GM12801 (cell line): ENCODE results near the gene CLPSL2.

ENCODE experiments used
- CTCF ChIP-seq: IDR thresholded peaks from one replicate; pipeline ENCODE4 v1.5.1; 2011; ENCODE audit warnings: control low read depth; ENCODE audit not compliant: insufficient read length; ENCODE audit errors: extremely low read depth

CLPSL2 gene

DNA sequence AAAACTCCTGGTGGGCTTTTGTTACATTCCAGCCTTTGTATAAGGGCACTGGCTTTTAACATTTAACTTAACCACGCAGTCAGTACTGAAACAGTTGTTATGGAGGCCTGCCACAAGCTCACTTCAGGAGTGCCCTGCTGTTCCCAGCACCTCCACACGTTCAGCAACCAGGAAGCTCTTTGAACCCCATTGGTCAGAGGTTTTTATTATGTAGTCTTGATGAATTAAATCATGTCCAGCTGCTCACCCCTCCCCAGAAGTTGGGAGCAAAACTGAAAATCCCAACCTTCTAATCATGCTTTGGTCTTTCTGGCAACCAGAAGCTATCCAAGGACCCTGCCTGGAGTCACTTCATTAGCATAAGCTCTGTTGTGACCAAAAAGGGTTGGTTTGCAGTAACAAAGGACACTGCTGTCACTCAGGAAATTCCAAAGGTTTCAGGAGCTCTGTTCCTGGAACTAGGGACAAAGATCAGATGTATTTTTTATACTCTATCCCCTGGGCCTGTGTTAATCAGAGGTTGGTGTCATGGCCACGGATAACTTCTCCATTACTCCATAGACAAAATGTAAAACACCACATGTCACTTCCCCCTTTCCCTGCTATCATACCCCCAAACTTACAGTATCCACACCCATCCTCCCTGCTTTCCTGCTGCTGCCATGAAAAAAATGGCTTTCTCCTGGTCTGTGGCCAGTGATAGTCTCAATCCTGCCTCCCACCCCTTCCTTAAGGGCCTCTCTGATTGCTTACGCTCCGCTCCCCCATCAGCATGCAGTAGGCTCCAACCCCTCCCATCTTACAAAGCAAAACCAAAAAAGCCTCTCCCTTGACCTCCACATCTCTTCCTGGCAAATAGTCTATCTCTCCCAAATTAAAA lies 36.5 kb upstream of the CLPSL2 start:
- TF ChIP-seq CTCF: no peak

- no peak for TF ChIP-seq CTCF
Measured at GRCh38 chr6:35742842-35743241, 33.6 kb upstream of the CLPSL2 start.

DNA sequence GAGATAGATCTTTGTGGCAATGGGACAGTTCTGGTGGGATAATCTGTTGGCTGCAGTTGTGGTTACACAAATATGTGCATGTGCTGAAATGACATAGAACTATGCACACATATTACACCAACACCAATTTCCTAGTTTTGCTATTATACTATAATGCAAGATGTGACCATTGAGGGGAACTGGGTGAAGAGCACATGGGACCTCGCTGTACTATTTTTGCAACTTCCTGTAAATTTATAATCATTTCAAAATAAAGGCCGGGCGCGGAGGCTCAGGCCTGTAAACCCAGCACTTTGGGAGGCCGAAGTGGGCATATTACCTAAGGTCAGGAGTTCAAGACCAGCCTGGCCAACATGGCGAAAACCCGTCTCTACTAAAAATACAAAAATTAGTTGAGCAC lies 30.9 kb upstream of the CLPSL2 start:
- TF ChIP-seq CTCF: no peak

DNA sequence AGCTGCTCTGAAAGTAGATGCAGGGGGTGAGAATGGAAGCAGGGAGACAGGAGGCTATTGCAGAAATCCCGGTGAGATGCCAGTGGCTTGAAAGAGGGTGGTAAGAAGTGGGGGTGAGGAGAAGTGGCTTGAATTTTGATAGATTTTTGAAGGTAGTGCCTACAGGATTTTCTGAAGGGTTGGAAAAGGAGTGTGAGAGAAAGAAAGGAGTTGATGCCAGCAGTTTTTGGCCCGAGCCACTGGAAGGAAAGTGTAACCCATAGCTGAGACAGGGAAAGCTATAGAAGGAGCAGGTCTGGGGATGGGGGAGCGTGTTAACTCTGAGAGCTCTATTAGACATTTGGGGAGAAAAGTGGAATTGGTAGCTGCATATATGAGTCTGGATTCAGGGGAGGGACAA lies 29.9 kb upstream of the CLPSL2 start:
- no peak for TF ChIP-seq CTCF

GRCh38 chr6:35747877-35748276 lies 28.5 kb upstream of the CLPSL2 start:
- no peak for TF ChIP-seq CTCF

DNA sequence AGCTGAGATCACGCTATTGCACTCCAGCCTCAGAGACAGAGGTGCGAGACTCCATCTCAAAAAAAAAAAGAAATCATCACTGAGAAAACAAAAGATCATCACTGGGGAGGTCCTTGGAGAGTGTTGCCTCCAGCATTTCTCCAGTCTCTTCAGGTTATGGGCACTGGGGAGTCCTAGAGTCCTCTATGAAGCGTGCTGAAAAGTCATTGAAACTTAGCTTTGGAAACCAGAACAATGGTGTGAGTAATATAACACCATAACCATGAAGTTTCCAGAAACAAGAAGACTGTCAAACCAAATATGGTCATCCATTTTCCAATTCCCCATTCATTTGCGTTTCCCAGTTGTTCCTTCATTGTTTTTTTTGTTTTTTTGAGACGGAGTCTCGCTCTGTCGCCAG lies 25.8 kb upstream of the CLPSL2 start:
- no peak for TF ChIP-seq CTCF

DNA sequence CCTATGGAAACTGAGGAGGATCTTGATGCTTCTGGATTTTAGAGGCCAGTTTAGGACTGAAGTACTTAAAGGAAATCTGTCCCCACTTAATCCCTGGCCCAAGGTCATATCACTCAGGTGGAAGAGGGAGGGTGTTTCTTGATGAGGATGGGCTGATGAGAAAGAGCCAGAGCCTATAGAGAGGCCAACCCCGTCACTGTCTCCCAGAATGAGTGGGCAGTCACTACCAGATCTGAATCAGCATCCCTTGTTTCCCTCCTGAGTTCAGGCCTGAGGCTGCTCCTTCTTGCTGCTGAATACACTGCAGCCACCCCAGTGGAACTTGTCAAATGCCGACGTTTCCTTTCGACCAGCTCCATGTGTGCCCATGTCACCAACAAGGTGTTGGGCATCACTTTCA lies 24.8 kb upstream of the CLPSL2 start:
- no peak for TF ChIP-seq CTCF

DNA sequence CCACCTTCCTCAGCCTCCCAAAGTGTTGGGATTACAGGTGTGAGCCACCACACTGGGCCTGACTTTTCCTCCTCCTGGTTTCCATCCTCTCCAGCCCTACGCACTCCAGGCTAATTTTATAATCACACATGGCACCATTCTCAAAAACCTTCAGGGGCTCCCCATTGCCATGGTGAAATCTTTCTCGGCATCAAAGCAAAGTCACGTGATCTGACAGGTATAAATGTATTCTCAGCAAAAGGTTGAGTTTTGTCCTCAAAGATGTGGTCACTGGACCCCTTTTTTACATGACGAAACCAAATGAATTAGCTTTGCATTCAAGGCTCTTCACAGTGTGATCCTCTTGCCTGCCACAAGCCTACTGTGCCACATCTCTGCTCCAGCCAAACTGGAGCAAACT lies 24.1 kb upstream of the CLPSL2 start:
- TF ChIP-seq CTCF: no peak
